HepG2 (cell line): ENCODE results near the gene SLC22A31. TPM values are rescaled to one million over a fixed set of nuclear protein-coding genes. Genes with fewer than 3 reads are reported as not detected.
A peak's percentile ranks its signal among the peaks of the same experiment; 100 is the strongest.

Experiments used
- FLYWCH1 ChIP-seq: sonication (generic); formaldehyde crosslinking; IDR thresholded peaks from 2 replicates; pipeline ENCODE4 v1.8.1; 2023; ENCODE audit warnings: mild to moderate bottlenecking, missing genetic modification reagents
- KDM4B ChIP-seq: sonication (generic); formaldehyde crosslinking; IDR thresholded peaks from 2 replicates; pipeline ENCODE4 v1.4.0; 2020; ENCODE audit warnings: missing genetic modification reagents
- KMT2B ChIP-seq: IDR thresholded peaks from 2 replicates; pipeline ENCODE4 v1.6.1; 2016; ENCODE audit warnings: missing genetic modification reagents, missing compliant biosample characterization
- ZBTB3 ChIP-seq: sonication (generic); formaldehyde crosslinking; IDR thresholded peaks from 2 replicates; pipeline ENCODE4 v1.4.0; 2020; ENCODE audit warnings: low read depth, mild to moderate bottlenecking, moderate library complexity, missing genetic modification reagents, borderline replicate concordance
- ZNF446 ChIP-seq: sonication (generic); formaldehyde crosslinking; IDR thresholded peaks from 2 replicates; pipeline ENCODE4 v1.5.0; 2020; ENCODE audit warnings: mild to moderate bottlenecking, missing genetic modification reagents
- polyA plus RNA-seq, 8 experiments: library from polyadenylated mRNA; depleted of rRNA in 3 of 8; stranded (reverse) in 7 of 8; unstranded in 1 of 8; fragments of >200 nt; fragmentation: Illumina TruSeq in 4 of 8; extraction: Trizol in 4 of 8; gene quantifications; 2 replicates each; pipeline versions ENCODE4 v1.2.1 to v1.2.3, GENCODE V29; 2011 to 2016; ENCODE audit warnings: low read depth in 4 of 8, missing spikeins in 1 of 8, mixed read lengths in 1 of 8; ENCODE audit not compliant: insufficient read depth in 1 of 8
- total RNA-seq, 5 experiments: library from RNA; depleted of rRNA; stranded (reverse); fragments of >200 nt; fragmentation: Illumina TruSeq; extraction: Trizol; gene quantifications; 2 replicates each; pipeline ENCODE4 v1.2.3, GENCODE V29; 2016; ENCODE audit warnings: low read depth in 1 of 5
- TF ChIP-seq, protein P1 (sequence below): sonication (generic); formaldehyde crosslinking; IDR thresholded peaks from 2 replicates; pipeline ENCODE4 v1.4.0; 2020; ENCODE audit warnings: low read depth, missing genetic modification reagents
- TF ChIP-seq, protein P2 (sequence below): sonication (generic); formaldehyde crosslinking; IDR thresholded peaks from 2 replicates; pipeline ENCODE4 v1.5.0; 2020; ENCODE audit warnings: mild to moderate bottlenecking, missing genetic modification reagents
- TF ChIP-seq, protein P3 (sequence below): sonication (generic); formaldehyde crosslinking; conservative IDR thresholded peaks from 2 replicates; pipeline ENCODE4 v1.4.0; 2020; ENCODE audit warnings: missing genetic modification reagents
- TF ChIP-seq, protein P4 (sequence below): IDR thresholded peaks from 2 replicates; pipeline ENCODE4 v1.6.1; 2016; ENCODE audit warnings: low read depth, missing genetic modification reagents, missing compliant biosample characterization
- TF ChIP-seq, protein P5 (sequence below): sonication (generic); formaldehyde crosslinking; IDR thresholded peaks from 2 replicates; pipeline ENCODE4 v1.9.0; 2022; ENCODE audit warnings: missing genetic modification reagents, mild to moderate bottlenecking, borderline replicate concordance
- TF ChIP-seq, protein P6 (sequence below): sonication (generic); formaldehyde crosslinking; IDR thresholded peaks from 2 replicates; pipeline ENCODE4 v1.5.1; 2020; ENCODE audit warnings: missing genetic modification reagents, mild to moderate bottlenecking, borderline replicate concordance

Gene SLC22A31
- total and polyA plus RNA-seq, 2 of the 13 experiments (the other 11 are each of a cell fraction or from before 2014, with no cell fraction given) = 67.3 to 83.3 TPM

DNA sequence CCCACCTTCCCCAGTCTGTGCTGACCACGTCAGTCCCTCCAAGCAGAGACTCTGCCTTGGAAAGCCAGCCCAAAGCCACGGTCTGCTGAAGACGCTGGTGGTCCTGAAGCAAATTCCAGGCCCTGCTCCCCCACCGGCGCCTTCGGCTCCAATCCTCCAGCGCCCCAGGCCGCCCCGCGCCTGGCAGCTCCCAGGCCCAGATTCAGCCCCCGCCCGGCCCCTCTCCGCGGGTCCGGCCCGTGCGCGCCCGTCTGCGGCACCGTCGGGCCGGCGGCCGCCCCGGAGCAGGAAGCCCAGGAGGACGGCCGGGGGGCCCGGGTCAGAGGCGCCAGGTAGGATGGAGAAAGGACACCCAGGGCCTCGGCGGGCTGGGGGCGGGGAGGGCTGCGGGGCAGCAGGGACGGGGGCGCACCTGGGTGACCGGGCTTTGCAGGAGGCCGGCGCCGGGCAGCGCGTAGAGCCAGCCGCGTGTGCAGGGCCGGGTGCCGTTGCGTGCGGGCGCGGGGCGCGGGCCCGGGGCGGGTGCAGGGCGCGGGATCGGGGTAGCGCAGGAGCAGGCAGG is 594 bp upstream of the SLC22A31 start (continued):
- TF ChIP-seq, protein P1, sequence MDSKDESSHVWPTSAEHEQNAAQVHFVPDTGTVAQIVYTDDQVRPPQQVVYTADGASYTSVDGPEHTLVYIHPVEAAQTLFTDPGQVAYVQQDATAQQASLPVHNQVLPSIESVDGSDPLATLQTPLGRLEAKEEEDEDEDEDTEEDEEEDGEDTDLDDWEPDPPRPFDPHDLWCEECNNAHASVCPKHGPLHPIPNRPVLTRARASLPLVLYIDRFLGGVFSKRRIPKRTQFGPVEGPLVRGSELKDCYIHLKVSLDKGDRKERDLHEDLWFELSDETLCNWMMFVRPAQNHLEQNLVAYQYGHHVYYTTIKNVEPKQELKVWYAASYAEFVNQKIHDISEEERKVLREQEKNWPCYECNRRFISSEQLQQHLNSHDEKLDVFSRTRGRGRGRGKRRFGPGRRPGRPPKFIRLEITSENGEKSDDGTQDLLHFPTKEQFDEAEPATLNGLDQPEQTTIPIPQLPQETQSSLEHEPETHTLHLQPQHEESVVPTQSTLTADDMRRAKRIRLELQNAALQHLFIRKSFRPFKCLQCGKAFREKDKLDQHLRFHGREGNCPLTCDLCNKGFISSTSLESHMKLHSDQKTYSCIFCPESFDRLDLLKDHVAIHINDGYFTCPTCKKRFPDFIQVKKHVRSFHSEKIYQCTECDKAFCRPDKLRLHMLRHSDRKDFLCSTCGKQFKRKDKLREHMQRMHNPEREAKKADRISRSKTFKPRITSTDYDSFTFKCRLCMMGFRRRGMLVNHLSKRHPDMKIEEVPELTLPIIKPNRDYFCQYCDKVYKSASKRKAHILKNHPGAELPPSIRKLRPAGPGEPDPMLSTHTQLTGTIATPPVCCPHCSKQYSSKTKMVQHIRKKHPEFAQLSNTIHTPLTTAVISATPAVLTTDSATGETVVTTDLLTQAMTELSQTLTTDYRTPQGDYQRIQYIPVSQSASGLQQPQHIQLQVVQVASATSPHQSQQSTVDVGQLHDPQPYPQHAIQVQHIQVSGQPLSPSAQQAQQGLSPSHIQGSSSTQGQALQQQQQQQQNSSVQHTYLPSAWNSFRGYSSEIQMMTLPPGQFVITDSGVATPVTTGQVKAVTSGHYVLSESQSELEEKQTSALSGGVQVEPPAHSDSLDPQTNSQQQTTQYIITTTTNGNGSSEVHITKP (CRISPR knock-in tag) = no peak
- TF ChIP-seq, protein P2, sequence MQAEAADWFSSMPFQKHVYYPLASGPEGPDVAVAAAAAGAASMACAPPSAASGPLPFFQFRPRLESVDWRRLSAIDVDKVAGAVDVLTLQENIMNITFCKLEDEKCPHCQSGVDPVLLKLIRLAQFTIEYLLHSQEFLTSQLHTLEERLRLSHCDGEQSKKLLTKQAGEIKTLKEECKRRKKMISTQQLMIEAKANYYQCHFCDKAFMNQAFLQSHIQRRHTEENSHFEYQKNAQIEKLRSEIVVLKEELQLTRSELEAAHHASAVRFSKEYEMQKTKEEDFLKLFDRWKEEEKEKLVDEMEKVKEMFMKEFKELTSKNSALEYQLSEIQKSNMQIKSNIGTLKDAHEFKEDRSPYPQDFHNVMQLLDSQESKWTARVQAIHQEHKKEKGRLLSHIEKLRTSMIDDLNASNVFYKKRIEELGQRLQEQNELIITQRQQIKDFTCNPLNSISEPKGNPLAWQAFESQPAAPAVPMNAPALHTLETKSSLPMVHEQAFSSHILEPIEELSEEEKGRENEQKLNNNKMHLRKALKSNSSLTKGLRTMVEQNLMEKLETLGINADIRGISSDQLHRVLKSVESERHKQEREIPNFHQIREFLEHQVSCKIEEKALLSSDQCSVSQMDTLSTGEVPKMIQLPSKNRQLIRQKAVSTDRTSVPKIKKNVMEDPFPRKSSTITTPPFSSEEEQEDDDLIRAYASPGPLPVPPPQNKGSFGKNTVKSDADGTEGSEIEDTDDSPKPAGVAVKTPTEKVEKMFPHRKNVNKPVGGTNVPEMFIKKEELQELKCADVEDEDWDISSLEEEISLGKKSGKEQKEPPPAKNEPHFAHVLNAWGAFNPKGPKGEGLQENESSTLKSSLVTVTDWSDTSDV = 0 out of 2 replicates have a peak, but pooled peaks have one; percentile 0
- TF ChIP-seq, protein P3, sequence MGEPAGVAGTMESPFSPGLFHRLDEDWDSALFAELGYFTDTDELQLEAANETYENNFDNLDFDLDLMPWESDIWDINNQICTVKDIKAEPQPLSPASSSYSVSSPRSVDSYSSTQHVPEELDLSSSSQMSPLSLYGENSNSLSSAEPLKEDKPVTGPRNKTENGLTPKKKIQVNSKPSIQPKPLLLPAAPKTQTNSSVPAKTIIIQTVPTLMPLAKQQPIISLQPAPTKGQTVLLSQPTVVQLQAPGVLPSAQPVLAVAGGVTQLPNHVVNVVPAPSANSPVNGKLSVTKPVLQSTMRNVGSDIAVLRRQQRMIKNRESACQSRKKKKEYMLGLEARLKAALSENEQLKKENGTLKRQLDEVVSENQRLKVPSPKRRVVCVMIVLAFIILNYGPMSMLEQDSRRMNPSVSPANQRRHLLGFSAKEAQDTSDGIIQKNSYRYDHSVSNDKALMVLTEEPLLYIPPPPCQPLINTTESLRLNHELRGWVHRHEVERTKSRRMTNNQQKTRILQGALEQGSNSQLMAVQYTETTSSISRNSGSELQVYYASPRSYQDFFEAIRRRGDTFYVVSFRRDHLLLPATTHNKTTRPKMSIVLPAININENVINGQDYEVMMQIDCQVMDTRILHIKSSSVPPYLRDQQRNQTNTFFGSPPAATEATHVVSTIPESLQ (CRISPR knock-in tag) = 0 out of 2 replicates have a peak, but pooled peaks have one; percentile 40
- TF ChIP-seq KMT2B (CRISPR knock-in tag) = no peak
- 0 out of 2 replicates have a peak, but pooled peaks have one; percentile 9 for TF ChIP-seq ZBTB3 (CRISPR knock-in tag)
- TF ChIP-seq, protein P4, sequence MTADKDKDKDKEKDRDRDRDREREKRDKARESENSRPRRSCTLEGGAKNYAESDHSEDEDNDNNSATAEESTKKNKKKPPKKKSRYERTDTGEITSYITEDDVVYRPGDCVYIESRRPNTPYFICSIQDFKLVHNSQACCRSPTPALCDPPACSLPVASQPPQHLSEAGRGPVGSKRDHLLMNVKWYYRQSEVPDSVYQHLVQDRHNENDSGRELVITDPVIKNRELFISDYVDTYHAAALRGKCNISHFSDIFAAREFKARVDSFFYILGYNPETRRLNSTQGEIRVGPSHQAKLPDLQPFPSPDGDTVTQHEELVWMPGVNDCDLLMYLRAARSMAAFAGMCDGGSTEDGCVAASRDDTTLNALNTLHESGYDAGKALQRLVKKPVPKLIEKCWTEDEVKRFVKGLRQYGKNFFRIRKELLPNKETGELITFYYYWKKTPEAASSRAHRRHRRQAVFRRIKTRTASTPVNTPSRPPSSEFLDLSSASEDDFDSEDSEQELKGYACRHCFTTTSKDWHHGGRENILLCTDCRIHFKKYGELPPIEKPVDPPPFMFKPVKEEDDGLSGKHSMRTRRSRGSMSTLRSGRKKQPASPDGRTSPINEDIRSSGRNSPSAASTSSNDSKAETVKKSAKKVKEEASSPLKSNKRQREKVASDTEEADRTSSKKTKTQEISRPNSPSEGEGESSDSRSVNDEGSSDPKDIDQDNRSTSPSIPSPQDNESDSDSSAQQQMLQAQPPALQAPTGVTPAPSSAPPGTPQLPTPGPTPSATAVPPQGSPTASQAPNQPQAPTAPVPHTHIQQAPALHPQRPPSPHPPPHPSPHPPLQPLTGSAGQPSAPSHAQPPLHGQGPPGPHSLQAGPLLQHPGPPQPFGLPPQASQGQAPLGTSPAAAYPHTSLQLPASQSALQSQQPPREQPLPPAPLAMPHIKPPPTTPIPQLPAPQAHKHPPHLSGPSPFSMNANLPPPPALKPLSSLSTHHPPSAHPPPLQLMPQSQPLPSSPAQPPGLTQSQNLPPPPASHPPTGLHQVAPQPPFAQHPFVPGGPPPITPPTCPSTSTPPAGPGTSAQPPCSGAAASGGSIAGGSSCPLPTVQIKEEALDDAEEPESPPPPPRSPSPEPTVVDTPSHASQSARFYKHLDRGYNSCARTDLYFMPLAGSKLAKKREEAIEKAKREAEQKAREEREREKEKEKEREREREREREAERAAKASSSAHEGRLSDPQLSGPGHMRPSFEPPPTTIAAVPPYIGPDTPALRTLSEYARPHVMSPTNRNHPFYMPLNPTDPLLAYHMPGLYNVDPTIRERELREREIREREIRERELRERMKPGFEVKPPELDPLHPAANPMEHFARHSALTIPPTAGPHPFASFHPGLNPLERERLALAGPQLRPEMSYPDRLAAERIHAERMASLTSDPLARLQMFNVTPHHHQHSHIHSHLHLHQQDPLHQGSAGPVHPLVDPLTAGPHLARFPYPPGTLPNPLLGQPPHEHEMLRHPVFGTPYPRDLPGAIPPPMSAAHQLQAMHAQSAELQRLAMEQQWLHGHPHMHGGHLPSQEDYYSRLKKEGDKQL (CRISPR knock-in tag) = no peak
- TF ChIP-seq ZNF446 (CRISPR knock-in tag) = no peak
- TF ChIP-seq FLYWCH1 = no peak
- TF ChIP-seq, protein P5, sequence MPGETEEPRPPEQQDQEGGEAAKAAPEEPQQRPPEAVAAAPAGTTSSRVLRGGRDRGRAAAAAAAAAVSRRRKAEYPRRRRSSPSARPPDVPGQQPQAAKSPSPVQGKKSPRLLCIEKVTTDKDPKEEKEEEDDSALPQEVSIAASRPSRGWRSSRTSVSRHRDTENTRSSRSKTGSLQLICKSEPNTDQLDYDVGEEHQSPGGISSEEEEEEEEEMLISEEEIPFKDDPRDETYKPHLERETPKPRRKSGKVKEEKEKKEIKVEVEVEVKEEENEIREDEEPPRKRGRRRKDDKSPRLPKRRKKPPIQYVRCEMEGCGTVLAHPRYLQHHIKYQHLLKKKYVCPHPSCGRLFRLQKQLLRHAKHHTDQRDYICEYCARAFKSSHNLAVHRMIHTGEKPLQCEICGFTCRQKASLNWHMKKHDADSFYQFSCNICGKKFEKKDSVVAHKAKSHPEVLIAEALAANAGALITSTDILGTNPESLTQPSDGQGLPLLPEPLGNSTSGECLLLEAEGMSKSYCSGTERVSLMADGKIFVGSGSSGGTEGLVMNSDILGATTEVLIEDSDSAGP (CRISPR knock-in tag) = no peak
- TF ChIP-seq, protein P6, sequence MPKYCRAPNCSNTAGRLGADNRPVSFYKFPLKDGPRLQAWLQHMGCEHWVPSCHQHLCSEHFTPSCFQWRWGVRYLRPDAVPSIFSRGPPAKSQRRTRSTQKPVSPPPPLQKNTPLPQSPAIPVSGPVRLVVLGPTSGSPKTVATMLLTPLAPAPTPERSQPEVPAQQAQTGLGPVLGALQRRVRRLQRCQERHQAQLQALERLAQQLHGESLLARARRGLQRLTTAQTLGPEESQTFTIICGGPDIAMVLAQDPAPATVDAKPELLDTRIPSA (CRISPR knock-in tag) = no peak
- TF ChIP-seq KDM4B (CRISPR knock-in tag) = no peak
